HCT116 (cell line): ENCODE data around the gene CRACR2A. TPM values are rescaled to one million over a fixed set of nuclear protein-coding genes. Genes with fewer than 3 reads are reported as not detected.

Experiments
- ATAC-seq: fragments of 200-7000 bp; cut with Tn5 transposase; 2 replicates; pipeline ENCODE4 v1.9.1; 2020; ENCODE audit warnings: mild to moderate bottlenecking, moderate library complexity
- BruUV-seq: library from RNA; stranded (reverse); fragments of 400-500 nt; replicated peaks from 2 replicates; lab custom pipeline; 2021; lab: Mats Ljungman, UMichigan
- CTCF ChIA-PET: fragments of 300-600 bp; sonication (Branson Sonifier 250); formaldehyde crosslinking; loops from one replicate; lab custom pipeline; 2021; ENCODE audit warnings: antibody characterized with exemption; lab: Charles Lee
- POLR2A ChIA-PET: fragments of 300-600, 350-600 bp; sonication (Branson Sonifier 250); formaldehyde crosslinking; loops from one replicate; lab custom pipeline; 2021; ENCODE audit warnings: antibody characterized with exemption; lab: Charles Lee
- RAD21 ChIA-PET, 2 experiments: fragments of 300-600 bp; sonication (Branson Sonifier 250); formaldehyde crosslinking; loops; one replicate each; lab custom pipeline; 2023; ENCODE audit warnings: low total read pairs in 2 of 2; ENCODE audit not compliant: uncharacterized antibody in 2 of 2, unreplicated experiment in 2 of 2, low non-redundant PET in 1 of 2; lab: Charles Lee
- DNase-seq: peaks from one replicate; pipeline ENCODE4 v3.0.0-alpha.2; 2010; ENCODE audit warnings: low read depth, low spot score
- H2AFZ ChIP-seq: fragments of 200-600 bp; shearing (Covaris generic), sonication (generic); 2 replicates; pipeline ENCODE4 v1.6.1; 2017; ENCODE audit warnings: low read depth, mixed run types, mixed read lengths, antibody characterized with exemption, low read length; ENCODE audit not compliant: poor library complexity, severe bottlenecking
- H3K27ac ChIP-seq: 2 replicates; pipeline ENCODE4 v1.5.1; 2012; ENCODE audit warnings: low read depth, low read length
- H3K27me3 ChIP-seq: fragments of 200-600 bp; sonication (generic); 2 replicates; pipeline ENCODE4 v1.6.1; 2016; ENCODE audit warnings: mixed run types, low read length, mixed read lengths; ENCODE audit not compliant: insufficient read depth
- H3K36me3 ChIP-seq, 2 experiments: fragments of 200-500 bp in 1 of 2; fragments of 200-600 bp in 1 of 2; sonication (Bioruptor generic) in 1 of 2; sonication (generic) in 1 of 2; 2 replicates each; pipeline versions ENCODE4 v1.5.1 to v1.6.1; 2014 to 2016; ENCODE audit warnings: low read length in 2 of 2, inconsistent platforms in 1 of 2, mixed read lengths in 1 of 2, mixed run types in 1 of 2; ENCODE audit not compliant: insufficient read depth in 2 of 2, control insufficient read depth in 1 of 2
- H3K4me1 ChIP-seq, 2 experiments: fragments of 200-600 bp in 1 of 2; sonication (generic) in 1 of 2; 2 replicates each; pipeline versions ENCODE4 v1.5.1 to v1.6.1; 2012 to 2017; ENCODE audit warnings: low read length in 2 of 2, inconsistent platforms in 1 of 2, mild to moderate bottlenecking in 1 of 2, mixed read lengths in 1 of 2, mixed run types in 1 of 2, moderate library complexity in 1 of 2; ENCODE audit not compliant: insufficient read depth in 2 of 2, control insufficient read depth in 1 of 2
- H3K4me2 ChIP-seq: fragments of 200-600 bp; sonication (generic); 2 replicates; pipeline ENCODE4 v1.6.1; 2017; ENCODE audit warnings: mixed run types, low read length, mixed read lengths
- H3K4me3 ChIP-seq, 2 experiments: fragments of 200-600 bp in 1 of 2; sonication (generic) in 1 of 2; replicated peaks in 1 of 2; 2 replicates each; pipeline ENCODE4 v1.5.1; 2011 to 2016; ENCODE audit warnings: low read length in 2 of 2, control low read depth in 1 of 2, low read depth in 1 of 2, mild to moderate bottlenecking in 1 of 2, mixed read lengths in 1 of 2, mixed run types in 1 of 2
- H3K79me2 ChIP-seq: fragments of 200-600 bp; sonication (generic); 2 replicates; pipeline ENCODE4 v1.6.1; 2017; ENCODE audit warnings: mild to moderate bottlenecking, mixed run types, low read length, moderate library complexity, mixed read lengths; ENCODE audit not compliant: insufficient read depth
- H3K9ac ChIP-seq: fragments of 200-600 bp; sonication (generic); 2 replicates; pipeline ENCODE4 v1.6.1; 2016; ENCODE audit warnings: low read length, mixed read lengths
- H3K9me2 ChIP-seq: fragments of 200-600 bp; sonication (generic), shearing (Covaris generic); 2 replicates; pipeline ENCODE4 v1.6.1; 2017; ENCODE audit warnings: mixed run types, mild to moderate bottlenecking, moderate library complexity; ENCODE audit not compliant: insufficient read depth
- H3K9me3 ChIP-seq, 2 experiments: fragments of 200-500 bp in 1 of 2; fragments of 200-600 bp in 1 of 2; sonication (Bioruptor generic) in 1 of 2; sonication (generic) in 1 of 2; 2 replicates each; pipeline ENCODE4 v1.6.1; 2014 to 2017; ENCODE audit warnings: low read length in 2 of 2, mixed read lengths in 2 of 2, inconsistent platforms in 1 of 2, low read depth in 1 of 2, mild to moderate bottlenecking in 1 of 2, mixed run types in 1 of 2, moderate library complexity in 1 of 2; ENCODE audit not compliant: control insufficient read depth in 1 of 2, insufficient read depth in 1 of 2
- H4K20me1 ChIP-seq: fragments of 200-600 bp; sonication (generic), shearing (Covaris generic); 2 replicates; pipeline ENCODE4 v1.6.1; 2017; ENCODE audit warnings: mixed run types, mild to moderate bottlenecking, moderate library complexity; ENCODE audit not compliant: insufficient read depth
- ATF3 ChIP-seq: IDR thresholded peaks from 2 replicates; pipeline ENCODE4 v1.6.1; 2012
- EGR1 ChIP-seq: IDR thresholded peaks from 2 replicates; pipeline ENCODE4 v1.6.1; 2012; ENCODE audit warnings: low read depth
- ELF1 ChIP-seq: IDR thresholded peaks from 2 replicates; pipeline ENCODE4 v1.6.1; 2012; ENCODE audit warnings: low read depth, borderline replicate concordance
- EZH2 ChIP-seq: fragments of 200-600 bp; sonication (generic); IDR thresholded peaks from 2 replicates; pipeline ENCODE4 v1.6.1; 2017; ENCODE audit warnings: antibody characterized with exemption, mixed run types
- EZH2phosphoT487 ChIP-seq: fragments of 200-600 bp; IDR thresholded peaks from 2 replicates; pipeline ENCODE4 v1.6.1; 2018; ENCODE audit warnings: antibody characterized with exemption, borderline replicate concordance
- FOSL1 ChIP-seq: IDR thresholded peaks from 2 replicates; pipeline ENCODE4 v1.6.1; 2012; ENCODE audit warnings: low read depth
- JUND ChIP-seq: IDR thresholded peaks from 2 replicates; pipeline ENCODE4 v1.6.1; 2012
- POLR2A ChIP-seq: IDR thresholded peaks from 2 replicates; pipeline ENCODE4 v1.7.0; 2011; ENCODE audit warnings: borderline replicate concordance; ENCODE audit not compliant: insufficient read depth, insufficient read length; ENCODE audit errors: extremely low read depth
- POLR2AphosphoS5 ChIP-seq: IDR thresholded peaks from 2 replicates; pipeline ENCODE4 v1.6.1; 2011; ENCODE audit warnings: mild to moderate bottlenecking, low read depth, low read length, moderate library complexity
- RAD21 ChIP-seq: IDR thresholded peaks from 2 replicates; pipeline ENCODE4 v1.6.1; 2012; ENCODE audit warnings: low read depth, mild to moderate bottlenecking
- SIN3A ChIP-seq: IDR thresholded peaks from 2 replicates; pipeline ENCODE4 v1.6.1; 2012; ENCODE audit warnings: low read depth
- SP1 ChIP-seq: IDR thresholded peaks from 2 replicates; pipeline ENCODE4 v1.6.1; 2012; ENCODE audit warnings: low read depth
- SRF ChIP-seq: IDR thresholded peaks from 2 replicates; pipeline ENCODE4 v1.6.1; 2012; ENCODE audit warnings: low read depth
- TCF7L2 ChIP-seq: IDR thresholded peaks from 2 replicates; pipeline ENCODE4 v1.7.0; 2011; ENCODE audit warnings: borderline replicate concordance, inconsistent platforms; ENCODE audit not compliant: insufficient read depth, insufficient read length; ENCODE audit errors: extremely low read depth
- ZNF274 ChIP-seq: fragments of 200-500 bp; sonication (Bioruptor generic); IDR thresholded peaks from 2 replicates; pipeline ENCODE4 v1.6.1; 2014; ENCODE audit warnings: mild to moderate bottlenecking, low read depth, low read length, inconsistent platforms
- intact Hi-C: fragments of 100-400 bp; cut with micrococcal nuclease; formaldehyde crosslinking; loops from 2 replicates; pipeline ENCODE4 v1.10.0; 2022
- total RNA-seq: library from RNA; stranded (reverse); gene quantifications from one replicate; pipeline ENCODE4 v1.2.1, GENCODE V29; 2021; ENCODE audit not compliant: unreplicated experiment

The CRACR2A gene
- total RNA-seq, 1 experiment from 2014 or later, result 18.4 TPM

GRCh38 chr12:3611860-3612703 lies 140.8 kb downstream of the CRACR2A start:
- H3K4me1 ChIP-seq, result no peaks in the 10 kb centered on the region
- no peak for TF ChIP-seq POLR2AphosphoS5
- TF ChIP-seq EGR1, result no peak
- no peak for TF ChIP-seq ELF1
- TF ChIP-seq EZH2phosphoT487, result no peak
- no peak for TF ChIP-seq ATF3
- TF ChIP-seq TCF7L2, result no peak
- no peak for TF ChIP-seq ZNF274
- H3K79me2 ChIP-seq, result no peaks in the 10 kb centered on the region
- POLR2A ChIA-PET, result no interaction called here
- H3K27me3 ChIP-seq, result no peaks in the 10 kb centered on the region
- no TSS peak for BruUV-seq
- H3K27ac ChIP-seq, result no peak overlapping the region
- H3K4me3 ChIP-seq, result no peak overlapping the region
- no peaks in the 10 kb centered on the region for H3K9me3 ChIP-seq
- no peaks in the 10 kb centered on the region for H3K9me2 ChIP-seq
- DNase-seq (no peak), ATAC-seq (no peak)
- H4K20me1 ChIP-seq, result no peaks in the 10 kb centered on the region
- H3K36me3 ChIP-seq, result no peaks in the 10 kb centered on the region
- no peak overlapping the region for H3K4me2 ChIP-seq
- RAD21 ChIA-PET, result no interaction called here
- intact Hi-C loops, result no loop called here
- no peak overlapping the region for H3K9ac ChIP-seq
- CTCF ChIA-PET, result no interaction called here
- H2AFZ ChIP-seq, result no peak overlapping the region

- Histone ChIP-seq H3K27me3 (no peaks in the 10 kb centered on the region; the same call in 1 of the 2 replicates), H3K9me2 (no peaks in the 10 kb centered on the region), H3K4me3 (no peak overlapping the region), H3K9ac (no peak overlapping the region), H3K79me2 (no peaks in the 10 kb centered on the region), H3K9me3 (no peaks in the 10 kb centered on the region), H3K27ac (no peak overlapping the region), H3K4me1 (no peaks in the 10 kb centered on the region), H2AFZ (no peak overlapping the region), H3K36me3 (no peaks in the 10 kb centered on the region), H4K20me1 (no peaks in the 10 kb centered on the region), H3K4me2 (no peak overlapping the region)
- intact Hi-C loops, result no loop called here
- ChIA-PET CTCF (interaction anchor here (1.5 kb wide), 1 partner anchor 308 kb away, joined by 4 read pairs; no protein-coding TSS in a partner anchor), POLR2A (no interaction called here), RAD21 (no interaction called here)
- DNase-seq (no peak), ATAC-seq (no peak)
- no peak for TF ChIP-seq POLR2A
- no peak for TF ChIP-seq RAD21
- no peak for TF ChIP-seq JUND
- no peak for TF ChIP-seq SIN3A
- TF ChIP-seq SRF, result no peak
- no peak for TF ChIP-seq SP1
- no peak for TF ChIP-seq EZH2
- no peak for TF ChIP-seq FOSL1
- TF ChIP-seq ELF1, result no peak
- BruUV-seq, result no TSS peak
These were observed 145.1 kb downstream of the CRACR2A start for GRCh38 chr12:3607821-3608220.
